IMR-90 (cell line): ENCODE data around the gene SPINK4. TPM values are rescaled to one million over a fixed set of nuclear protein-coding genes. Genes with fewer than 3 reads are reported as not detected.

Experiments used
- ATAC-seq: fragments of 200-7000 bp; cut with Tn5 transposase; 2 replicates; pipeline ENCODE4 v1.9.1; 2020; ENCODE audit warnings: low read depth, mild to moderate bottlenecking, moderate library complexity
- BruUV-seq: library from RNA; stranded (reverse); fragments of 400-500 nt; replicated peaks from 2 replicates; lab custom pipeline; 2021; lab: Mats Ljungman, UMichigan
- CTCF ChIA-PET: fragments of 300-600 bp; formaldehyde crosslinking; extraction: SDS; loops from one replicate; lab custom pipeline; 2021; ENCODE audit warnings: antibody characterized with exemption; lab: Yijun Ruan, JAX
- POLR2A ChIA-PET: fragments of 300-600 bp; sonication (Branson Sonifier 250); formaldehyde crosslinking; loops from one replicate; lab custom pipeline; 2022; ENCODE audit warnings: antibody characterized with exemption; ENCODE audit not compliant: unreplicated experiment; lab: Charles Lee
- DNase-seq: peaks from one replicate; pipeline ENCODE4 v3.0.0; 2013
- H2AFZ ChIP-seq: replicated peaks from 2 replicates; pipeline ENCODE3; 2013; ENCODE audit warnings: low read length, mild to moderate bottlenecking; ENCODE audit not compliant: poor library complexity
- H2AK5ac ChIP-seq: 2 replicates; pipeline ENCODE4 v1.6.1; 2013; ENCODE audit warnings: low read depth, low read length, inconsistent platforms
- H2AK9ac ChIP-seq: replicated peaks from 2 replicates; pipeline ENCODE3; 2013; ENCODE audit warnings: mild to moderate bottlenecking, low read depth, low read length, moderate library complexity; ENCODE audit not compliant: poor library complexity
- H2BK120ac ChIP-seq: 2 replicates; pipeline ENCODE4 v1.6.1; 2013; ENCODE audit warnings: low read depth, low read length, inconsistent platforms
- H2BK15ac ChIP-seq: 3 replicates; pipeline ENCODE4 v1.6.1; 2013; ENCODE audit warnings: low read depth, low read length, inconsistent platforms
- H2BK20ac ChIP-seq: 2 replicates; pipeline ENCODE4 v1.6.1; 2013; ENCODE audit warnings: low read depth, mild to moderate bottlenecking, inconsistent platforms, low read length, moderate library complexity
- H2BK5ac ChIP-seq: 2 replicates; pipeline ENCODE4 v1.6.1; 2013; ENCODE audit warnings: mild to moderate bottlenecking, low read depth, low read length, inconsistent platforms; ENCODE audit not compliant: poor library complexity, severe bottlenecking
- H3K14ac ChIP-seq: replicated peaks from 2 replicates; pipeline ENCODE4 v1.6.1; 2013; ENCODE audit warnings: low read depth, low read length, inconsistent platforms
- H3K18ac ChIP-seq: 2 replicates; pipeline ENCODE4 v1.6.1; 2013; ENCODE audit warnings: low read depth, low read length, control low read depth
- H3K23ac ChIP-seq: 2 replicates; pipeline ENCODE4 v1.6.1; 2013; ENCODE audit warnings: low read depth, low read length, inconsistent platforms
- H3K27ac ChIP-seq: 2 replicates; pipeline ENCODE4 v1.5.1; 2013; ENCODE audit warnings: mild to moderate bottlenecking, control low read depth, low read length; ENCODE audit not compliant: insufficient read depth
- H3K27me3 ChIP-seq: 2 replicates; pipeline ENCODE4 v1.6.1; 2013; ENCODE audit warnings: low read length; ENCODE audit not compliant: control insufficient read depth, insufficient read depth
- H3K36me3 ChIP-seq: 2 replicates; pipeline ENCODE4 v1.6.1; 2013; ENCODE audit warnings: low read length, mixed read lengths; ENCODE audit not compliant: control insufficient read depth, insufficient read depth
- H3K4ac ChIP-seq: 2 replicates; pipeline ENCODE4 v1.6.1; 2013; ENCODE audit warnings: low read depth, low read length, inconsistent platforms
- H3K4me1 ChIP-seq: 2 replicates; pipeline ENCODE4 v1.6.1; 2013; ENCODE audit warnings: low read length, mixed read lengths; ENCODE audit not compliant: control insufficient read depth, insufficient read depth
- H3K4me2 ChIP-seq: 2 replicates; pipeline ENCODE4 v1.6.1; 2013; ENCODE audit warnings: low read depth, mild to moderate bottlenecking, control low read depth, low read length, moderate library complexity
- H3K4me3 ChIP-seq: 2 replicates; pipeline ENCODE4 v1.5.1; 2013; ENCODE audit warnings: low read depth, mild to moderate bottlenecking, control low read depth, low read length, moderate library complexity; ENCODE audit not compliant: insufficient read depth
- H3K56ac ChIP-seq: 2 replicates; pipeline ENCODE4 v1.6.1; 2013; ENCODE audit warnings: low read length, inconsistent platforms; ENCODE audit not compliant: insufficient read depth; ENCODE audit errors: extremely low read depth
- H3K79me1 ChIP-seq, 2 experiments: 2 replicates each; pipeline ENCODE4 v1.6.1; 2013; ENCODE audit warnings: low read length in 2 of 2, inconsistent platforms in 1 of 2, low read depth in 1 of 2
- H3K9ac ChIP-seq: 2 replicates; pipeline ENCODE4 v1.6.1; 2013; ENCODE audit warnings: low read depth, low read length, control low read depth
- H3K9me1 ChIP-seq: 2 replicates; pipeline ENCODE4 v1.6.1; 2013; ENCODE audit warnings: low read length, inconsistent platforms; ENCODE audit not compliant: insufficient read depth
- H3K9me3 ChIP-seq: 2 replicates; pipeline ENCODE4 v1.6.1; 2013; ENCODE audit warnings: low read length; ENCODE audit not compliant: control insufficient read depth, insufficient read depth
- H4K20me1 ChIP-seq: 2 replicates; pipeline ENCODE4 v1.6.1; 2013; ENCODE audit warnings: low read length, inconsistent platforms; ENCODE audit not compliant: insufficient read depth
- H4K5ac ChIP-seq: 2 replicates; pipeline ENCODE4 v1.6.1; 2013; ENCODE audit warnings: mild to moderate bottlenecking, low read depth, low read length, control low read depth
- H4K8ac ChIP-seq, 2 experiments: 2 replicates each; pipeline ENCODE4 v1.6.1; 2013; ENCODE audit warnings: low read depth in 2 of 2, low read length in 2 of 2, control low read depth in 1 of 2, inconsistent platforms in 1 of 2
- H4K91ac ChIP-seq: 2 replicates; pipeline ENCODE4 v1.6.1; 2013; ENCODE audit warnings: low read depth, low read length, inconsistent platforms; ENCODE audit not compliant: insufficient read depth
- CHD1 ChIP-seq: IDR thresholded peaks from 2 replicates; pipeline ENCODE4 v1.6.1; 2012; ENCODE audit warnings: low read depth, low read length, improper control_type of control experiment
- POLR2A ChIP-seq: IDR thresholded peaks from 2 replicates; pipeline ENCODE4 v1.6.1; 2012; ENCODE audit warnings: mild to moderate bottlenecking, low read depth, low read length
- RFX5 ChIP-seq: IDR thresholded peaks from 2 replicates; pipeline ENCODE4 v1.8.0; 2012; ENCODE audit warnings: low read depth, mild to moderate bottlenecking, low read length, moderate library complexity
- USF2 ChIP-seq: fragments of 150-350 bp; IDR thresholded peaks from 2 replicates; pipeline ENCODE4 v1.6.1; 2017; ENCODE audit warnings: mild to moderate bottlenecking, antibody characterized with exemption, low read length, low read depth
- WGBS, 2 experiments: methylation state at CpG; one replicate each; pipeline versions ENCODE4 v1.1.5 to v1.1.7; 2013; ENCODE audit warnings: missing lambda C conversion rate in 2 of 2; ENCODE audit not compliant: insufficient read length in 1 of 2; ENCODE audit errors: extremely low coverage in 2 of 2; 5-methylcytosine and 5-hydroxymethylcytosine counted together
- dilution Hi-C: fragments of 300-500 bp; cut with HindIII; formaldehyde crosslinking; loops from one replicate; pipeline ENCODE4 v1.14.3; 2018; ENCODE audit warnings: low sequenced_read_pairs; ENCODE audit not compliant: unreplicated experiment
- in situ Hi-C: fragments of 300-500 bp; cut with MboI; formaldehyde crosslinking; loops from 3 replicates; pipeline ENCODE4 v1.14.3; 2019; ENCODE audit warnings: low sequenced_read_pairs, inconsistent platforms, mixed read lengths
- intact Hi-C: fragments of 100-400 bp; cut with micrococcal nuclease; formaldehyde crosslinking; loops from 2 replicates; pipeline ENCODE4 v1.10.0; 2022
- polyA plus RNA-seq, 3 experiments: library from polyadenylated mRNA; depleted of rRNA; stranded (reverse); fragments of >200 nt; gene quantifications; 2 replicates each; pipeline ENCODE4 v1.2.3, GENCODE V29; 2012; ENCODE audit warnings: low replicate concordance in 1 of 3
- total RNA-seq: library from RNA; depleted of rRNA; stranded (reverse); fragments of >200 nt; gene quantifications from 2 replicates; pipeline ENCODE4 v1.2.3, GENCODE V29; 2012; rRNA removed
- TF ChIP-seq, protein P1 (sequence below): fragments of 150-350 bp; IDR thresholded peaks from 2 replicates; pipeline ENCODE4 v1.6.1; 2016; ENCODE audit warnings: low read depth, mild to moderate bottlenecking, low read length, moderate library complexity, borderline replicate concordance

SPINK4 gene
- total and polyA plus RNA-seq, 2 of the 4 experiments (the other 2 are of a cell fraction), result not detected

GRCh38 chr9:33297432-33297831 lies 57.5 kb downstream of the SPINK4 start:
- DNase-seq (no peak), ATAC-seq (no peak)
- H3K4me1 ChIP-seq, result peaks cover 5% of the 10 kb centered on the region; the same call in 1 of the 2 replicates
- H2BK5ac ChIP-seq, result peak overlapping the region; percentile 82
- H3K27ac ChIP-seq, result 0 out of 2 replicates have a peak overlapping the region, but pooled peaks have one; percentile 14
- H4K8ac ChIP-seq, result peak overlapping the region in 1 of 2 experiments; percentile 2; a peak in 1 of 4 replicates
- no peak overlapping the region for H2BK120ac ChIP-seq
- no peaks in the 10 kb centered on the region for H3K27me3 ChIP-seq
- H2AK9ac ChIP-seq, result no peak overlapping the region
- no peak overlapping the region for H3K23ac ChIP-seq
- no peak overlapping the region for H3K9ac ChIP-seq
- H2BK15ac ChIP-seq, result no peak overlapping the region
- dilution Hi-C loops, result loop anchor here (25.0 kb wide), 1 partner anchor 165 kb away; the partner anchor contains the start of gene NOL6
- H2BK20ac ChIP-seq, result no peak overlapping the region
- H3K56ac ChIP-seq, result no peak overlapping the region
- H4K5ac ChIP-seq, result peak overlapping the region; percentile 63; the same call in 1 of the 2 replicates
- ChIA-PET CTCF (no interaction called here), POLR2A (no interaction called here)
- peak overlapping the region; percentile 6; the same call in 1 of the 2 replicates for H3K18ac ChIP-seq
- peaks cover 10% of the 10 kb centered on the region for H3K9me1 ChIP-seq
- peaks cover 51% of the 10 kb centered on the region for H3K36me3 ChIP-seq
- peaks cover 44 to 81% of the 10 kb centered on the region in 2 experiments for H3K79me1 ChIP-seq
- no peak overlapping the region for H4K91ac ChIP-seq
- no TSS peak for BruUV-seq
- H2AFZ ChIP-seq, result no peak overlapping the region
- in situ Hi-C loops, result no loop called here
- H3K9me3 ChIP-seq, result no peaks in the 10 kb centered on the region
- H3K14ac ChIP-seq, result no peak overlapping the region
- no peak overlapping the region for H3K4ac ChIP-seq
- intact Hi-C loops, result loop anchor here (10.0 kb wide), 1 partner anchor 57 kb away; no protein-coding TSS in a partner anchor
- TF ChIP-seq RFX5 (no peak), USF2 (no peak), CHD1 (no peak), POLR2A (no peak)
- TF ChIP-seq, protein P1, sequence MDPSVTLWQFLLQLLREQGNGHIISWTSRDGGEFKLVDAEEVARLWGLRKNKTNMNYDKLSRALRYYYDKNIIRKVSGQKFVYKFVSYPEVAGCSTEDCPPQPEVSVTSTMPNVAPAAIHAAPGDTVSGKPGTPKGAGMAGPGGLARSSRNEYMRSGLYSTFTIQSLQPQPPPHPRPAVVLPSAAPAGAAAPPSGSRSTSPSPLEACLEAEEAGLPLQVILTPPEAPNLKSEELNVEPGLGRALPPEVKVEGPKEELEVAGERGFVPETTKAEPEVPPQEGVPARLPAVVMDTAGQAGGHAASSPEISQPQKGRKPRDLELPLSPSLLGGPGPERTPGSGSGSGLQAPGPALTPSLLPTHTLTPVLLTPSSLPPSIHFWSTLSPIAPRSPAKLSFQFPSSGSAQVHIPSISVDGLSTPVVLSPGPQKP, result no peak
- no CpG with 5 or more reads among the region's 1 CpG for WGBS, 2 experiments
- 0 out of 2 replicates have a peak, but pooled peaks cover 4% of the 10 kb centered on the region for H4K20me1 ChIP-seq
- H3K4me3 ChIP-seq, result no peak overlapping the region
- no peak overlapping the region; the same call in 1 of the 2 replicates for H3K4me2 ChIP-seq
- no peak overlapping the region for H2AK5ac ChIP-seq

Other genes with a start within 250 kb of the SPINK4 start
- gene APTX, start 238.5 kb upstream of the SPINK4 start, total RNA-seq, result 34.2 and 45.3 TPM in 2 replicates
- gene APTX, start 238.5 kb upstream of the SPINK4 start, polyA plus RNA-seq (2012; rRNA removed), result 28.0 and 32.6 TPM in 2 replicates
- 59.5 and 109 TPM in 2 replicates for gene DNAJA1, start 214.9 kb upstream of the SPINK4 start, total RNA-seq
- gene DNAJA1, start 214.9 kb upstream of the SPINK4 start, polyA plus RNA-seq (2012; rRNA removed), result 103 and 118 TPM in 2 replicates
- gene SMU1, start 163.5 kb upstream of the SPINK4 start, total RNA-seq, result 36.0 and 37.8 TPM in 2 replicates
- 8.6 and 11.1 TPM in 2 replicates for gene SMU1, start 163.5 kb upstream of the SPINK4 start, polyA plus RNA-seq (2012; rRNA removed)
- 8.8 and 11.9 TPM in 2 replicates for gene B4GALT1, start 72.8 kb upstream of the SPINK4 start, total RNA-seq
- gene B4GALT1, start 72.8 kb upstream of the SPINK4 start, polyA plus RNA-seq (2012; rRNA removed), result 37.6 and 37.8 TPM in 2 replicates
- 4.5 and 8.3 TPM in 2 replicates for gene BAG1, start 24.5 kb downstream of the SPINK4 start, total RNA-seq
- gene BAG1, start 24.5 kb downstream of the SPINK4 start, polyA plus RNA-seq (2012; rRNA removed), result 20.4 and 20.9 TPM in 2 replicates
- gene CHMP5, start 24.9 kb downstream of the SPINK4 start, total RNA-seq, result 70.6 and 95.5 TPM in 2 replicates
- gene CHMP5, start 24.9 kb downstream of the SPINK4 start, polyA plus RNA-seq (2012; rRNA removed), result 70.2 and 80.8 TPM in 2 replicates
- 36.0 and 36.9 TPM in 2 replicates for gene NFX1, start 50.3 kb downstream of the SPINK4 start, total RNA-seq
- 25.3 and 27.0 TPM in 2 replicates for gene NFX1, start 50.3 kb downstream of the SPINK4 start, polyA plus RNA-seq (2012; rRNA removed)
- gene AQP7, start 162.4 kb downstream of the SPINK4 start, total RNA-seq, result 0.28 TPM in 1 of 2 replicates, not detected in the other
- 0.07 TPM in 1 of 2 replicates, not detected in the other for gene AQP7, start 162.4 kb downstream of the SPINK4 start, polyA plus RNA-seq (2012; rRNA removed)
- 3.3 and 3.8 TPM in 2 replicates for gene AQP3, start 207.4 kb downstream of the SPINK4 start, total RNA-seq
- 10.4 and 12.2 TPM in 2 replicates for gene AQP3, start 207.4 kb downstream of the SPINK4 start, polyA plus RNA-seq (2012; rRNA removed)
- 42.8 and 47.3 TPM in 2 replicates for gene NOL6, start 233.8 kb downstream of the SPINK4 start, total RNA-seq
- 71.7 and 75.1 TPM in 2 replicates for gene NOL6, start 233.8 kb downstream of the SPINK4 start, polyA plus RNA-seq (2012; rRNA removed)